ENCODE measurements around the gene PRKCB.

- TF ChIP-seq POLR2A (IDR thresholded peaks at IDR 0.05) (no peak), POLR2AphosphoS5 (IDR thresholded peaks at IDR 0.05) (no peak), CTCF (IDR thresholded peaks at IDR 0.05) (no peak)
These were observed 297.0 kb downstream of the PRKCB start for GRCh38 chr16:24132797-24133155.

All from upper lobe of left lung (tissue), 4 donors.